GM18505 (cell line): Measurements from ENCODE around the gene DIPK1B.

Experiments
- ATAC-seq: cut with Tn5 transposase; IDR thresholded peaks from one replicate; pipeline ENCODE4 v1.9.1; 2021; ENCODE audit not compliant: unreplicated experiment
- POLR2A ChIP-seq: IDR thresholded peaks from 4 replicates; pipeline ENCODE4 v1.6.1; 2011; ENCODE audit warnings: borderline replicate concordance; ENCODE audit not compliant: insufficient read depth, insufficient read length; ENCODE audit errors: extremely low read depth

DIPK1B gene

GRCh38 chr9:136711751-136712689 lies at the start of gene DIPK1B:
Gene DIPK1B (plus strand): TSS chr9:136712572. CDS start chr9:136712666, 94 bp downstream.
- no peak for ATAC-seq
- no peak for TF ChIP-seq POLR2A

- no peak for TF ChIP-seq POLR2A
- ATAC-seq = no peak
Observed at GRCh38 chr9:136662656-136663581, 49.5 kb upstream of the DIPK1B start, which contains the start of gene EGFL7. Gene EGFL7 (plus strand): TSS chr9:136662916. CDS start chr9:136668283, 5,367 bp downstream.

GRCh38 chr9:136664000-136664915 lies 48.1 kb upstream of the DIPK1B start:
- no peak for TF ChIP-seq POLR2A
- no peak for ATAC-seq

GRCh38 chr9:136665111-136665703 lies 47.2 kb upstream of the DIPK1B start:
- no peak for TF ChIP-seq POLR2A

GRCh38 chr9:136665704-136666371 lies 46.5 kb upstream of the DIPK1B start:
- ATAC-seq = no peak
- no peak for TF ChIP-seq POLR2A

More at GRCh38 chr9:136665111-136665703, 47.2 kb upstream of the DIPK1B start:
- ATAC-seq = no peak

GRCh38 chr9:136666372-136667213 lies 45.8 kb upstream of the DIPK1B start:
- no peak for ATAC-seq
- no peak for TF ChIP-seq POLR2A

- TF ChIP-seq POLR2A = no peak
Observed at GRCh38 chr9:136667214-136667939, 45.0 kb upstream of the DIPK1B start.

GRCh38 chr9:136667940-136668760 lies 44.2 kb upstream of the DIPK1B start:
- ATAC-seq = no peak
- TF ChIP-seq POLR2A = no peak

More at GRCh38 chr9:136667214-136667939, 45.0 kb upstream of the DIPK1B start:
- no peak for ATAC-seq

GRCh38 chr9:136668983-136669790 lies 43.2 kb upstream of the DIPK1B start:
- no peak for TF ChIP-seq POLR2A
- no peak for ATAC-seq
